Transverse colon (tissue), 4 donors: ENCODE data around the gene MED13. TPM values are rescaled to one million over a fixed set of nuclear protein-coding genes. Genes with fewer than 3 reads are reported as not detected.

Source experiments
- DNase-seq: peaks from one replicate; pipeline ENCODE4 v3.0.0-alpha.2; 2019
- H3K27ac ChIP-seq, 4 donors: fragments of 200-600 bp; sonication (generic); 2 replicates each; pipeline ENCODE4 v1.5.1; 2016 to 2018; ENCODE audit warnings: inconsistent platforms in 4 of 4
- H3K27me3 ChIP-seq: fragments of 200-600 bp; sonication (generic); 2 replicates; pipeline ENCODE4 v1.5.1; 2017; ENCODE audit warnings: inconsistent platforms
- H3K36me3 ChIP-seq, 4 donors: fragments of 200-600 bp; sonication (generic); 2 replicates each; pipeline ENCODE4 v1.5.1; 2017 to 2019; ENCODE audit warnings: inconsistent platforms in 4 of 4
- H3K4me1 ChIP-seq, 4 donors: fragments of 200-600 bp; sonication (generic); 2 replicates each; pipeline ENCODE4 v1.5.1; 2017 to 2020; ENCODE audit warnings: inconsistent platforms in 4 of 4
- H3K4me3 ChIP-seq, 4 donors: fragments of 200-600 bp; sonication (generic); 1 replicate in 1 of 4; 2 replicates in 3 of 4; pipeline versions ENCODE4 v1.5.1 to v1.6.1; 2017 to 2019; ENCODE audit warnings: inconsistent platforms in 4 of 4
- H3K9me3 ChIP-seq, 2 donors: fragments of 200-600 bp; sonication (generic); 2 replicates each; pipeline ENCODE4 v1.5.1; 2017 to 2019; ENCODE audit warnings: inconsistent platforms in 2 of 2
- EP300 ChIP-seq: sonication (generic); formaldehyde crosslinking; IDR thresholded peaks from one replicate; pipeline ENCODE4 v1.6.1; 2017; ENCODE audit warnings: antibody characterized with exemption, low read depth
- POLR2A ChIP-seq: fragments of 450-650 bp; IDR thresholded peaks from one replicate; pipeline ENCODE4 v1.6.1; 2016; ENCODE audit warnings: antibody characterized with exemption, mild to moderate bottlenecking, moderate library complexity
- POLR2AphosphoS5 ChIP-seq, 3 donors: sonication (generic); formaldehyde crosslinking; IDR thresholded peaks; one replicate each; pipeline ENCODE4 v1.6.1; 2016; ENCODE audit warnings: antibody characterized with exemption in 3 of 3
- WGBS, 2 donors: methylation state at CpG; one replicate each; pipeline ENCODE4 v1.1.5; 2018; ENCODE audit warnings: low coverage in 1 of 2; 5-methylcytosine and 5-hydroxymethylcytosine counted together
- in situ Hi-C, 4 donors: fragments of 200-750 bp; cut with MboI; loops; one replicate each; pipeline versions ENCODE4 v1.15.0 to v1.15.1; 2017; ENCODE audit warnings: low sequenced_read_pairs in 3 of 4, low pct_ligation_motif_present in 1 of 4, low pct_unique_long_range_greater_than_20kb in 1 of 4
- intact Hi-C: fragments of 100-400 bp; cut with DNase I; formaldehyde crosslinking; loops from one replicate; pipeline ENCODE4 v1.15.1; 2023; ENCODE audit warnings: low total_unique reads
- total RNA-seq, 4 donors: library from RNA; depleted of rRNA; stranded (reverse); fragments of >200 nt; gene quantifications; one replicate each; pipeline ENCODE4 v1.1.0, GENCODE V29; 2016
- TF ChIP-seq, protein P1 (sequence below), 5 experiments: fragments of 200-600 bp in 3 of 5; fragments of 450-650 bp in 2 of 5; sonication (generic) in 3 of 5; IDR thresholded peaks; 1 replicate in 2 of 5; 2 replicates in 3 of 5; pipeline ENCODE4 v1.5.1; 2016 to 2017; ENCODE audit warnings: antibody characterized with exemption in 5 of 5, inconsistent platforms in 3 of 5, mild to moderate bottlenecking in 2 of 5, moderate library complexity in 1 of 5

Gene MED13
- total RNA-seq, 4 donors from 2014 or later, result 75.0 to 131 (median 105) TPM

DNA sequence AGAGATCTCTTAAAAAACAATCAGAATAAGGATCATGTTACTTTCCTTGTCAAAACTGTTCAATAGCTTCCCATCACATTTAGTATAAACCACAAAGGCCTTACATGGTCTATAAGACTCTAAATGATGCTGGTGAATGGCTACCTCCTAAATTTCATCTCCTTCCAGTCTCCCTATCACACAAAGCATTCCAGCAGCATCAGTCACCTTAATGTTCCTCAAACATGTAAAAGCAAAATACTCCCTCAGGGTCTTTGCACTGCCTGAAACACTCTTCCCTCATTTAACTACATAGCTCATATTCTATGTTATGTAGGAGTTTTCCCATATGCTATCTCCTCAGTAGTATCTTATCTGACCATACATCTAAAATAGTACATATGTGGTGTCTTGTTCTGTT, 83.8 kb downstream of the MED13 start:
- Histone ChIP-seq H3K27me3 (no peaks in the 10 kb centered on the region), H3K4me1 (no peaks in the 10 kb centered on the region), H3K9me3 (no peaks in the 10 kb centered on the region), H3K36me3 (peaks cover 0 to 54% (median 24%) of the 10 kb centered on the region in 4 donors), H3K4me3 (no peak overlapping the region), H3K27ac (no peak overlapping the region)
- intact Hi-C loops (no loop called here), in situ Hi-C loops (no loop called here)
- DNase-seq, result no peak
- TF ChIP-seq POLR2AphosphoS5 (IDR thresholded peaks at IDR 0.05) (no peak), EP300 (no peak), POLR2A (no peak)
- TF ChIP-seq, protein P1, sequence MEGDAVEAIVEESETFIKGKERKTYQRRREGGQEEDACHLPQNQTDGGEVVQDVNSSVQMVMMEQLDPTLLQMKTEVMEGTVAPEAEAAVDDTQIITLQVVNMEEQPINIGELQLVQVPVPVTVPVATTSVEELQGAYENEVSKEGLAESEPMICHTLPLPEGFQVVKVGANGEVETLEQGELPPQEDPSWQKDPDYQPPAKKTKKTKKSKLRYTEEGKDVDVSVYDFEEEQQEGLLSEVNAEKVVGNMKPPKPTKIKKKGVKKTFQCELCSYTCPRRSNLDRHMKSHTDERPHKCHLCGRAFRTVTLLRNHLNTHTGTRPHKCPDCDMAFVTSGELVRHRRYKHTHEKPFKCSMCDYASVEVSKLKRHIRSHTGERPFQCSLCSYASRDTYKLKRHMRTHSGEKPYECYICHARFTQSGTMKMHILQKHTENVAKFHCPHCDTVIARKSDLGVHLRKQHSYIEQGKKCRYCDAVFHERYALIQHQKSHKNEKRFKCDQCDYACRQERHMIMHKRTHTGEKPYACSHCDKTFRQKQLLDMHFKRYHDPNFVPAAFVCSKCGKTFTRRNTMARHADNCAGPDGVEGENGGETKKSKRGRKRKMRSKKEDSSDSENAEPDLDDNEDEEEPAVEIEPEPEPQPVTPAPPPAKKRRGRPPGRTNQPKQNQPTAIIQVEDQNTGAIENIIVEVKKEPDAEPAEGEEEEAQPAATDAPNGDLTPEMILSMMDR (IDR thresholded peaks at IDR 0.05), result no peak

DNA sequence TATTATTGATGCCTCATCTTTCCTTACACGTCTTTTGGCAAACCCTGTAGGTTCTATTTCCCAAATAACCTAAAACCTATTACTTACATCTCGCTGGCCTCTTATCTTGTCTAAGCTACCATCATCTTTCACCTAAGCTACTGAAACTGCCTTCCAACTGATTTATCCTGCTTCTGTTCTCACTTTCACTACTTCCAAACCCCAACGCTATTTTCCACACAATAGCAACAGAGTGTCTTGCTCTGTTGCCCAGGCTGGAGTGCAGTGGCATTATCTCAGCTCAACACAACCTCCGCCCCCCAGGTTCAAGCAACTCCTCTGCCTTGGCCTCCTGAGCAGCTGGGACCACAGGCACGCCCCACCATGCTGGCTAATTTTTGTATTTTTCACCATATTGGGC, 84.5 kb downstream of the MED13 start:
- H3K4me3 ChIP-seq, result no peak overlapping the region
- H3K9me3 ChIP-seq, result no peaks in the 10 kb centered on the region
- WGBS, 2 donors, result 88 to 95% methylated on average over 5 of the region's 5 CpGs
- no peak overlapping the region for H3K27ac ChIP-seq
- H3K27me3 ChIP-seq, result no peaks in the 10 kb centered on the region
- intact Hi-C loops, result no loop called here
- no peak for DNase-seq
- H3K4me1 ChIP-seq, result no peaks in the 10 kb centered on the region
- in situ Hi-C loops, result no loop called here
- no peak for TF ChIP-seq POLR2A
- TF ChIP-seq, protein P1 (IDR thresholded peaks at IDR 0.05), result no peak
- no peak for TF ChIP-seq POLR2AphosphoS5 (IDR thresholded peaks at IDR 0.05)
- no peak for TF ChIP-seq EP300
- H3K36me3 ChIP-seq, result peaks cover 0 to 54% (median 26%) of the 10 kb centered on the region in 4 donors

DNA sequence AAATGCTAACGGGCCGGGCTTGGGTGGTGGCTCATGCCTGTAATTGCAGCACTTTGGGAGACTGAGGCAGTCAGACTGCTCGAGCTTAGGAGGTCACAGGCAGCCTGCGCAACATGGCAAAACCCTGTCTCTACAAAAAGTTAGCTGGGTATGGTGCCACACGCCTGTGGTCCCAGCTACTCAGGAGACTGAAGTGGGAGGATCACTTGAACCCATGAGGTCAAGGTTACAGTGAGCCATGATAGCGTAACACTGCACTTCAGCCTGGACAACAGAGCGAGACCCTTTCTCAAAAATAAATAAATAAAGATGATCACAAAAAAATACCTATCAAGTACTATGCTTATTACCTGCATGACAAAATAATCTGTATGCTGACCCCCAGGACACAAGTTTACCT, 91.0 kb downstream of the MED13 start:
- H3K4me1 ChIP-seq, result no peaks in the 10 kb centered on the region
- intact Hi-C loops (no loop called here), in situ Hi-C loops (no loop called here)
- H3K27me3 ChIP-seq, result no peaks in the 10 kb centered on the region
- TF ChIP-seq, protein P1 (IDR thresholded peaks at IDR 0.05), result no peak
- TF ChIP-seq POLR2AphosphoS5 (IDR thresholded peaks at IDR 0.05) (no peak), EP300 (no peak)
- no peak overlapping the region for H3K4me3 ChIP-seq
- 93 to 98% methylated on average over 4 to 7 of the region's 7 CpGs for WGBS, 2 donors
- DNase-seq, result no peak
- no peaks in the 10 kb centered on the region for H3K9me3 ChIP-seq
- no peak overlapping the region for H3K27ac ChIP-seq
- H3K36me3 ChIP-seq, result peaks cover 0 to 43% (median 13%) of the 10 kb centered on the region in 4 donors

DNA sequence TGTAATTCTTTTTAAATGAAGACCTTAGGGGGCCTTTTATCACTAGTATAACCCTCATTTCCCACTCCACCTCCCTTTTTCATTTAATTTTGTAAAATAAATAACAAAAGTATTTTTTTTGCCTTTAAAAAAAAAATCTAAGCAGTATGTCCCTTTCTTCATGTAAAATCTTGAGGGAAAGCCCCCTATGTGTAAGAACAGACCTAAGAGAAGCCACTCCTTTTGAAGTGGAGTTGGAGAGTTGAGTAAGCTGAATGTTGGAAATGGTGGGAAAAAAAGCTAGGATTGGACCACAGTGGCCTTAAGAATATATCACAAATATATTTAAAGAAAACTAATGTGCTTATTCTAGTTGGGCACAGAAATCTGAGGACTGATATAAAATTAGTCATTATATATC, 92.8 kb downstream of the MED13 start:
- in situ Hi-C loops (no loop called here), intact Hi-C loops (no loop called here)
- Histone ChIP-seq H3K36me3 (peaks cover 0 to 40% (median 19%) of the 10 kb centered on the region in 4 donors), H3K27ac (no peak overlapping the region), H3K9me3 (no peaks in the 10 kb centered on the region), H3K27me3 (no peaks in the 10 kb centered on the region), H3K4me1 (no peaks in the 10 kb centered on the region), H3K4me3 (no peak overlapping the region)
- no peak for DNase-seq
- TF ChIP-seq EP300 (no peak), POLR2A (no peak), POLR2AphosphoS5 (IDR thresholded peaks at IDR 0.05) (no peak)
- TF ChIP-seq, protein P1 (IDR thresholded peaks at IDR 0.05), result no peak
